ENCODE data around the gene SNAI3.

DNA sequence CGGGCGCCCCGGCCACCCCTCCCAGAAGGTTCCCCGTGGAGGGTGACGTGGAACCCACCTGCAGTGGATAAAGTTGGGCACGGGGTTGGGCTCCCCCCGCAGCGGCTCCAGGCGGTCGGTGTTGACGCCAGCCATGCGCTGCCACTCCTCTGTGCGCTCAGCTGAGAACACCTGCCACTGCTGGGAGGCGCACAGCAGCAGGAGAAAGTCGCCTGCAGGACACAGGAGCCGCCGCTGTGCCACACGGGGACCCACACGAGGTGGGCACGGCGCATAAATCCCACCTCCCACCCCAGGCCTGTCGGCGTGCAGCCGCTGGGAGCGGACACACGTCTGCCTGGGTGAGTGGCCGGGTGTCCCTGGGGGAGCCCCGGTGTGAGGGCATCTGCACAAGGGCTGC is 40.7 kb upstream of the SNAI3 start:
- TF ChIP-seq, protein P1, sequence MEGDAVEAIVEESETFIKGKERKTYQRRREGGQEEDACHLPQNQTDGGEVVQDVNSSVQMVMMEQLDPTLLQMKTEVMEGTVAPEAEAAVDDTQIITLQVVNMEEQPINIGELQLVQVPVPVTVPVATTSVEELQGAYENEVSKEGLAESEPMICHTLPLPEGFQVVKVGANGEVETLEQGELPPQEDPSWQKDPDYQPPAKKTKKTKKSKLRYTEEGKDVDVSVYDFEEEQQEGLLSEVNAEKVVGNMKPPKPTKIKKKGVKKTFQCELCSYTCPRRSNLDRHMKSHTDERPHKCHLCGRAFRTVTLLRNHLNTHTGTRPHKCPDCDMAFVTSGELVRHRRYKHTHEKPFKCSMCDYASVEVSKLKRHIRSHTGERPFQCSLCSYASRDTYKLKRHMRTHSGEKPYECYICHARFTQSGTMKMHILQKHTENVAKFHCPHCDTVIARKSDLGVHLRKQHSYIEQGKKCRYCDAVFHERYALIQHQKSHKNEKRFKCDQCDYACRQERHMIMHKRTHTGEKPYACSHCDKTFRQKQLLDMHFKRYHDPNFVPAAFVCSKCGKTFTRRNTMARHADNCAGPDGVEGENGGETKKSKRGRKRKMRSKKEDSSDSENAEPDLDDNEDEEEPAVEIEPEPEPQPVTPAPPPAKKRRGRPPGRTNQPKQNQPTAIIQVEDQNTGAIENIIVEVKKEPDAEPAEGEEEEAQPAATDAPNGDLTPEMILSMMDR (conservative IDR thresholded peaks at IDR 0.05; ENCODE audit: low read length): no peak
- TF ChIP-seq EZH2phosphoT487 (IDR thresholded peaks at IDR 0.05; ENCODE audit: borderline replicate concordance): no peak
